ENCODE data around the gene ATP7A.

- TF ChIP-seq GATA2 (CRISPR knock-in tag; IDR thresholded peaks at IDR 0.05) (no peak), CTCF (IDR thresholded peaks at IDR 0.05) (no peak), EP300 (IDR thresholded peaks at IDR 0.05; ENCODE audit: borderline replicate concordance in 1 of 2, low read depth in 1 of 2, low read length in 1 of 2) (no peak)
Observed at GRCh38 chrX:77975755-77976154, 65.3 kb downstream of the ATP7A start.
